ENCODE data around the gene CELSR1.

Gene CELSR1

DNA sequence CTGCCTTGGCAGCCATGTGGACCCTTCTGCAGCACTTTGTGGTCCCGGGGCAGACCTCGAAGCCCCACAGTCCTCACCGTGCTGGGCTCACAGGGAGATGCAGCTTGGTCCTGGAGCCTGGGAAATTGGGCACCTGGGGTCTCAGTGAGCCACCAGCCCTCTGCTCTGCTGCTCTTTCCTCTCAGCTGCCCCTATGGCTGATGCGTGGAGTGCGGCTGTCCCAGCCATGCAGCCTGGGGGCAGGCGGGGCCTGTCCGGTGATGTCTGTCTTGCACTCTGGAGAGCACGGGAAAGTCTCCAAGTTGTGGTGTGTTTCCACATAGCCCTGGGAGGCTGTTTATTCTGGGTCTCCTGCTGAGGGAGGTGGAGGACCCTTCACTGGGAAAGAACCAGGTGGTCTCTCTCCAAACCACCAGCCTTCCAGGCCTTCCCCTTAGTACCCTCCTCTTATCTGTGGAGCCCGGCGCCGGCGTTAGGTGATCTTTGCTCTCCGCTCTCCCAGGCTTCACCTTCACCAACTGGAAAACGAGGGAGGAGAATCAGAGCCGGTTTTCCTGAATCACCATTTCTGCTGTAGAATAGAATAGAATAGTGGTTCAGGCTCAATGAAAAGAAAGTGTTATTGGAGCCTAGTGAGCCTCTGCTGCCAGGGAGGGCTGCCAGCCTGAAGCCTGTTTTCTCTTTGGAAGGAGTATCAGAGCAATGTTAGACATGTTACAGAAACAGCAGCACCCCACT, 41.6 kb upstream of the CELSR1 start:
- Histone ChIP-seq H3K9ac (ENCODE audit: low read length) (peak overlapping the region; percentile 82; the same call in 1 of the 2 replicates), H3K79me2 (ENCODE audit: low read length) (peaks cover 62% of the 10 kb centered on the region), H3K4me3 (ENCODE audit: low read length) (peak overlapping the region; percentile 91; the same call in 1 of the 2 replicates), H4K20me1 (ENCODE audit: insufficient read depth, low read length) (peaks cover 35% of the 10 kb centered on the region), H2AFZ (ENCODE audit: low read depth, low read length) (no peak overlapping the region), H3K4me1 (ENCODE audit: low read length) (peaks cover 25% of the 10 kb centered on the region), H3K4me2 (ENCODE audit: low read length) (peak overlapping the region; percentile 85), H3K9me3 (ENCODE audit: insufficient read depth, low read length) (no peaks in the 10 kb centered on the region), H3K27ac (ENCODE audit: low read length) (no peak overlapping the region), H3K27me3 (ENCODE audit: low read depth, low read length) (no peaks in the 10 kb centered on the region), H3K36me3 (replicated peaks; ENCODE audit: low read depth, low read length) (peaks cover 6% of the 10 kb centered on the region)
- TF ChIP-seq, protein P1, sequence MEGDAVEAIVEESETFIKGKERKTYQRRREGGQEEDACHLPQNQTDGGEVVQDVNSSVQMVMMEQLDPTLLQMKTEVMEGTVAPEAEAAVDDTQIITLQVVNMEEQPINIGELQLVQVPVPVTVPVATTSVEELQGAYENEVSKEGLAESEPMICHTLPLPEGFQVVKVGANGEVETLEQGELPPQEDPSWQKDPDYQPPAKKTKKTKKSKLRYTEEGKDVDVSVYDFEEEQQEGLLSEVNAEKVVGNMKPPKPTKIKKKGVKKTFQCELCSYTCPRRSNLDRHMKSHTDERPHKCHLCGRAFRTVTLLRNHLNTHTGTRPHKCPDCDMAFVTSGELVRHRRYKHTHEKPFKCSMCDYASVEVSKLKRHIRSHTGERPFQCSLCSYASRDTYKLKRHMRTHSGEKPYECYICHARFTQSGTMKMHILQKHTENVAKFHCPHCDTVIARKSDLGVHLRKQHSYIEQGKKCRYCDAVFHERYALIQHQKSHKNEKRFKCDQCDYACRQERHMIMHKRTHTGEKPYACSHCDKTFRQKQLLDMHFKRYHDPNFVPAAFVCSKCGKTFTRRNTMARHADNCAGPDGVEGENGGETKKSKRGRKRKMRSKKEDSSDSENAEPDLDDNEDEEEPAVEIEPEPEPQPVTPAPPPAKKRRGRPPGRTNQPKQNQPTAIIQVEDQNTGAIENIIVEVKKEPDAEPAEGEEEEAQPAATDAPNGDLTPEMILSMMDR (IDR thresholded peaks at IDR 0.05; ENCODE audit: low read depth, low read length), result no peak
- no peak for TF ChIP-seq EZH2phosphoT487 (IDR thresholded peaks at IDR 0.05; ENCODE audit: low read depth)

DNA sequence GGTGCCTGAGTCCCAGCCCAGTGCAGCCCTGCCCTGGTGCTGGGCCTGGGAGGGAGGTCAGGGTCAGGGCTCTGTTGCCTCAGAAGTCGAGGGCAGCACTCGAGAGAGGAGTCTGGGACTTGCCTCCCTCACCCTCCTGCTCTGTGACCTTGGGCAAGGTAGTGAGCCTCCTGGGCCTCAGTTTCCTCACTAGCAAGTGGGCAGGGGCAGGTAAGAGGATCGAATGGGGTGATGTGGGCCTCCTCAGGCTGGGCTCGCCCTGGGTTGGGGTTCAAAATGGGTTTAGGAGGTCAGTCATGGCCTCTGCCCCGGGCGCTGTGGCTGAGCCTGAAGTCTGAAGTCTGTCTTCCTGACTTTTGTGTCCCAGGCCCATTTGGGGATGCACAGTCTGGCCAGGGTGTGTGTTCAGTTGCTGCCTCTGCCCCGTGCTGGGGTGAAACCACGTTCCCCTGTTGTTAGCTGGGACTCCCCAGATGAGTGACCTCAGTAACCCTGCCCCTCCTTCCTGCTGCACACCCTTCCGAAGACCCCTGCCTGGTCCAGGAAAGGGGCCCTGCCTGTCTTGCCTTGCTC, 40.9 kb upstream of the CELSR1 start:
- Histone ChIP-seq H3K4me3 (ENCODE audit: low read length) (peak overlapping the region; percentile 91), H3K27ac (ENCODE audit: low read length) (no peak overlapping the region), H3K79me2 (ENCODE audit: low read length) (peaks cover 56% of the 10 kb centered on the region), H2AFZ (ENCODE audit: low read depth, low read length) (no peak overlapping the region), H3K9ac (ENCODE audit: low read length) (peak overlapping the region; percentile 82), H3K4me1 (ENCODE audit: low read length) (peaks cover 25% of the 10 kb centered on the region), H3K9me3 (ENCODE audit: insufficient read depth, low read length) (no peaks in the 10 kb centered on the region), H3K27me3 (ENCODE audit: low read depth, low read length) (no peaks in the 10 kb centered on the region), H3K4me2 (ENCODE audit: low read length) (peak overlapping the region; percentile 85), H4K20me1 (ENCODE audit: insufficient read depth, low read length) (peaks cover 30% of the 10 kb centered on the region), H3K36me3 (replicated peaks; ENCODE audit: low read depth, low read length) (peaks cover 6% of the 10 kb centered on the region)
- no peak for TF ChIP-seq EZH2phosphoT487 (IDR thresholded peaks at IDR 0.05; ENCODE audit: low read depth)
- TF ChIP-seq, protein P1 (IDR thresholded peaks at IDR 0.05; ENCODE audit: low read depth, low read length), result no peak

DNA sequence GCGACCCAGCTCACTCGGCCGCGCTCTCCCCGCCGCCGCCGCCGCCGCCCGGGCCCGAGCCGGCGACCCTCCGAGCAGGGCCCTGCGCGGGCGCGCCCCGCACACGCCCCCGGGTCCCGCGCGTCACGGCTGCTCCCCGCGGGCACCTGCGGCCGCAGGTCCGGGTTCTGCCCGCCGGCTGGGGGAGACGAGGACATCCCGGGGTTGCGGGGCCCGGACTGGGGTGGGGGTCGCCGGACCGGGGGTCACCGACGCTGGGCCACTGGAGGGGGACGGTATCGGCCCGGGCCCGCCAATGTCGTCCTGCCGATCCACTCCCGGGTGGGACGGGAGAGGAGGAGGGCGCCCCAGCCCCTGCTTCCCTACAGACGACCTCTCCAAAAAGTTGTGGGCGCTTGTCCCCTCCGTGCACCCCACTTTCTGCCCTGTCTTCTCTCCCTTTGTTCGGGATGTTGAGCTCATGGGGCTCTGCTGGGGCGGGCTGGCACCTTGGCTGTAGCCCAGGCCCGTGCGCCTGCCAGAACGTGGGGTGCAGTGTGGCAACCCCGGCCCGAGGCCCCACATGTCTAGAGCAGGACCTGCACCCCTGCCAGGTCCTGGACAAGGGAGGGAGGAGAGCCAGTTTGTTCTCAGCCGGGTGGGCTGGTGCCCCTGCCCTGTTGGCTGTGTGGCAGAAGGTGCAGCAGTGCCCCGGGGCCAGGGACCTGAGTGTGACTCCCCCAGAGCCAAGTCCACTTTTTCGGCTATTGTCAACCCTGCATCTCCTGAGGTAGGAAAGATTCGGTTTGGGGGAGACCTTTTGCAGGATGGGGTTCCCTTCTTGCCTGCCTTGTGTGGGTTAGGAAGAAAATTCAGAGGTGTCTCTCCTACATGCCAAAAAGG, 40.2 kb upstream of the CELSR1 start:
- Histone ChIP-seq H2AFZ (ENCODE audit: low read depth, low read length) (no peak overlapping the region), H3K27ac (ENCODE audit: low read length) (peak overlapping the region; percentile 5; the same call in 1 of the 2 replicates)

More for the DNA sequence above, 40.2 kb upstream of the CELSR1 start:
- Histone ChIP-seq H3K4me2 (ENCODE audit: low read length) (peak overlapping the region; percentile 85), H3K27me3 (ENCODE audit: low read depth, low read length) (no peaks in the 10 kb centered on the region), H3K4me1 (ENCODE audit: low read length) (peaks cover 25% of the 10 kb centered on the region), H3K9me3 (ENCODE audit: insufficient read depth, low read length) (no peaks in the 10 kb centered on the region), H3K9ac (ENCODE audit: low read length) (peak overlapping the region; percentile 82), H3K4me3 (ENCODE audit: low read length) (peak overlapping the region; percentile 91), H4K20me1 (ENCODE audit: insufficient read depth, low read length) (peaks cover 30% of the 10 kb centered on the region), H3K79me2 (ENCODE audit: low read length) (peaks cover 52% of the 10 kb centered on the region), H3K36me3 (replicated peaks; ENCODE audit: low read depth, low read length) (peaks cover 6% of the 10 kb centered on the region)
- TF ChIP-seq EZH2phosphoT487 (IDR thresholded peaks at IDR 0.05; ENCODE audit: low read depth), result no peak
- TF ChIP-seq, protein P1 (IDR thresholded peaks at IDR 0.05; ENCODE audit: low read depth, low read length), result no peak

All from OCI-LY3 (cell line).